GM18519 (cell line): ENCODE results near the gene DES.

Experiments used
- ATAC-seq: cut with Tn5 transposase; IDR thresholded peaks from one replicate; pipeline ENCODE4 v1.9.1; 2021; ENCODE audit warnings: mild to moderate bottlenecking, moderate library complexity; ENCODE audit not compliant: unreplicated experiment, low FRiP score

DES gene

GRCh38 chr2:219470429-219470828 lies 52.3 kb downstream of the DES start:
- no peak for ATAC-seq

DNA sequence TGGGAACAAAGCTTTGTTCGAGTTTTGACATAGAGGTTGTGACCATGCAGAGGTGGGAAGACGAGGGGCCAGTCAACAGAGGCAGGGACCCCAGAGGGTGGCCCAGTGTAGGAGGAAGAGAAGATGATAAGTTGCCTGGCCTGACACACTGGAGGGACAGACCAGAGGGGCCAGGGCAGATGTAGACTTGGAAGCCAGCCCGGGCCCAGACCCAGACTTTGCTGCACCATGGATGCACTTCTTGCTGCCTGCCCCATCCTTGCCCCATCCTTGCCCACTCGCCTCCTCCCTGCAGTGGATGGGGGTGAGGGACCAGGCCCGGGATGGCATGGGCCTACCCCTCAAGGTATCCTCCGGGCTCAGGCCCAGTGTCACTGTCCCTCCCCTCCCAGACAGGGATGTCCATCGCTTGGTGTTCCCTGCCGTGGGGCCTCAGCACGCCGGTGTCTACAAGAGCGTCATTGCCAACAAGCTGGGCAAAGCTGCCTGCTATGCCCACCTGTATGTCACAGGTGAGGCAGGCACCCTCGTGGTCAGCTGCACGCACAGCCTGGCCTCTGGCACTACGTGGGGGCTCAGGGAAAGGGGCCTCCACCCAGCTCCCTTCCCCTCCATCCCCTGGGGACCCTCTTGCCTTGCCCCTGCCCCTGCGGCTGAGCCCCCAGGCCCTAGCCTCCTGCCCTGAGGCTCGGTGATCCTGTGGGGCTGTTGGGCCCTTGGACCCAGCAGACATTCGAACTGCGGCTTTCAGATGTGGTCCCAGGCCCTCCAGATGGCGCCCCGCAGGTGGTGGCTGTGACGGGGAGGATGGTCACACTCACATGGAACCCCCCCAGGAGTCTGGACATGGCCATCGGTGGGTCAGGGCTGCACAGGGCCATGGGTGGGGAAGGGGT lies 53.5 kb downstream of the DES start:
- ATAC-seq, result no peak

- no peak for ATAC-seq
Measured at GRCh38 chr2:219472629-219473187, 54.5 kb downstream of the DES start.

- no peak for ATAC-seq
Measured at GRCh38 chr2:219473511-219473910, 55.3 kb downstream of the DES start.

- ATAC-seq, result no peak
Measured at GRCh38 chr2:219474285-219475060, 56.3 kb downstream of the DES start.

- ATAC-seq, result no peak
Measured at GRCh38 chr2:219475278-219475677, 57.1 kb downstream of the DES start.

- no peak for ATAC-seq
Measured at GRCh38 chr2:219475697-219476651, 57.8 kb downstream of the DES start.
